ENCODE measurements around the gene MYOC. TPM values are rescaled to one million over a fixed set of nuclear protein-coding genes. Genes with fewer than 3 reads are reported as not detected.

MYOC gene
- total RNA-seq, 4 donors from 2014 or later, result 52.8 to 403 (median 136) TPM

GRCh38 chr1:171628225-171628624, 24.3 kb downstream of the MYOC start:
- Histone ChIP-seq H3K9me3 (peaks cover 0 to 7% (median 0%) of the 10 kb centered on the region in 4 donors), H3K4me3 (no peak overlapping the region), H3K27ac (no peak overlapping the region), H3K4me1 (no peaks in the 10 kb centered on the region), H3K27me3 (no peaks in the 10 kb centered on the region), H3K36me3 (no peaks in the 10 kb centered on the region)
- TF ChIP-seq POLR2A (IDR thresholded peaks at IDR 0.05) (no peak), EP300 (IDR thresholded peaks at IDR 0.05) (no peak), CTCF (IDR thresholded peaks at IDR 0.05) (no peak)
- DNase-seq (ENCODE audit: low spot score in 2 of 2), result no peak
- WGBS, 2 donors, result 74 to 75% methylated on average over 2 of the region's 2 CpGs

- DNase-seq (ENCODE audit: low spot score in 2 of 2), result no peak
- Histone ChIP-seq H3K27me3 (no peaks in the 10 kb centered on the region), H3K36me3 (no peaks in the 10 kb centered on the region), H3K9me3 (peaks cover 0 to 5% (median 0%) of the 10 kb centered on the region in 4 donors), H3K4me3 (no peak overlapping the region), H3K4me1 (no peaks in the 10 kb centered on the region), H3K27ac (no peak overlapping the region)
- WGBS, 2 donors, result 69 to 87% methylated on average over 5 of the region's 5 CpGs
- TF ChIP-seq CTCF (IDR thresholded peaks at IDR 0.05) (no peak), EP300 (IDR thresholded peaks at IDR 0.05) (no peak), POLR2A (IDR thresholded peaks at IDR 0.05) (no peak)
These were observed 25.5 kb downstream of the MYOC start for GRCh38 chr1:171627020-171627419.

GRCh38 chr1:171625225-171625624, 27.3 kb downstream of the MYOC start:
- TF ChIP-seq EP300 (IDR thresholded peaks at IDR 0.05), result no peak
- no peak for TF ChIP-seq POLR2A (IDR thresholded peaks at IDR 0.05)
- no peak for TF ChIP-seq CTCF (IDR thresholded peaks at IDR 0.05)
- no peaks in the 10 kb centered on the region for H3K4me1 ChIP-seq
- DNase-seq (ENCODE audit: low spot score in 2 of 2), result no peak
- no peak overlapping the region for H3K27ac ChIP-seq
- no peaks in the 10 kb centered on the region for H3K36me3 ChIP-seq
- no peaks in the 10 kb centered on the region for H3K27me3 ChIP-seq
- WGBS, 2 donors, result 78 to 80% methylated on average over 1 of the region's 1 CpG
- no peaks in the 10 kb centered on the region for H3K9me3 ChIP-seq
- no peak overlapping the region for H3K4me3 ChIP-seq

- no peak overlapping the region for H3K27ac ChIP-seq
- no peak for DNase-seq (ENCODE audit: low spot score in 2 of 2)
- 56 to 70% methylated on average over 9 of the region's 9 CpGs for WGBS, 2 donors
- TF ChIP-seq EP300 (IDR thresholded peaks at IDR 0.05), result no peak
- TF ChIP-seq CTCF (IDR thresholded peaks at IDR 0.05), result no peak
- no peak for TF ChIP-seq POLR2A (IDR thresholded peaks at IDR 0.05)
- no peaks in the 10 kb centered on the region for H3K4me1 ChIP-seq
- H3K27me3 ChIP-seq, result no peaks in the 10 kb centered on the region
- H3K36me3 ChIP-seq, result no peaks in the 10 kb centered on the region
- H3K9me3 ChIP-seq, result no peaks in the 10 kb centered on the region
- H3K4me3 ChIP-seq, result no peak overlapping the region
These were observed 28.7 kb downstream of the MYOC start for GRCh38 chr1:171623651-171624331.

GRCh38 chr1:171622152-171622462, 30.4 kb downstream of the MYOC start, which contains the start of gene MYOCOS:
MYOCOS (plus strand) TSS chr1:171622243; CDS start chr1:171623884, 1,641 bp downstream.
- WGBS, 2 donors, result 63 to 65% methylated on average over 7 of the region's 7 CpGs
- no peak for DNase-seq (ENCODE audit: low spot score in 2 of 2)
- no peaks in the 10 kb centered on the region for H3K36me3 ChIP-seq
- TF ChIP-seq EP300 (IDR thresholded peaks at IDR 0.05) (no peak), CTCF (IDR thresholded peaks at IDR 0.05) (no peak), POLR2A (IDR thresholded peaks at IDR 0.05) (no peak)
- H3K9me3 ChIP-seq, result no peaks in the 10 kb centered on the region
- H3K4me1 ChIP-seq, result no peaks in the 10 kb centered on the region
- no peak within 1 kb of the TSS for H3K4me3 ChIP-seq
- no peak within 1 kb of the TSS for H3K27ac ChIP-seq
- no peaks in the 10 kb centered on the region for H3K27me3 ChIP-seq

Data from tibial nerve (tissue), 4 donors.